Measurements from ENCODE around the gene C1QTNF12. TPM values are rescaled to one million over a fixed set of nuclear protein-coding genes. Genes with fewer than 3 reads are reported as not detected.

C1QTNF12 gene
- total RNA-seq, 1 experiment from 2014 or later: 2.0 TPM

DNA sequence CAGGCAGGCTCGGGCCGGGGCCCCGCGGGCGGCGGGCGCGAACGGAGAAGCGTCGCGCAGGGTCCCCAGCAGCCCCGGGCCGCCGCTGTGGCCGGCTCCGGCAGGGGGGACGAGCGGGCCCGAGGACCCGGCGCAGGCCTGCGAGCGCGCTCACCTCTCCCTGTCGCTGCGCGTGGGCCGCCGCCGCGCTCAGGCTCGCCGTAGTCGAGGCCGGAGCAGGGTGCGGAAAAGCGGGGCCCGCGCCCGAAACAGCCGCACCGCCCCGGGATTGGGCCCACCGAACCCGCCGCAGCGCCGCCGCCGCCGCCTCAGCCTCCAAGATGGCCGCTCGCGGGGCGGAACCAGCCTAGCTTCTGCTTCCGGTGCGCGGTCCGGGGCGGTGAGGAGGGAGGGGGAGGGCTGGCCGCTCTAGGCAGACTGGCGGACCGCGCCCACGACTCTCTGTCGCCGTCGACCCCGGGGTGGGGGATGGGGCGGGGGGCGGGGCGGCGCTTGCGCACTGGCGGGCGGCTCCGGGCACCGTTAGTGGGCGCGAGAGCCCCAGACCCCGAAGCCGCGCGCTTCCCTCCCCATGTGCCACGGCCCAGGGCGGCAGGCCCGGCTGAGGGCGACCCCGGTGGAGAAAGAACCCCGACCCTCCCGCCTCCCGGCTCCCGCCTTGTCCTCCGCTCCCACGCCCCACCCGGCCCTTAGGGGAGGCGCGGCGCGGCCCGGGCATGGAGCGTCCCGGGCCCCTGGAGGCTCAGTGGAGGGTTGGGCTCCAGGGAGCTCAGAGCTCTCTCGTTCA, 27.2 kb upstream of the C1QTNF12 start, which contains the start of gene UBE2J2:
UBE2J2 (minus strand) TSS at position 343 of the 787 bp plus-strand sequence. CDS start 5,862 bp downstream, outside the sequence.
- H3K4me1 Mint-ChIP-seq (ENCODE audit: low read depth, unreplicated experiment): peaks cover 14% of the 10 kb centered on the region
- intact Hi-C loops (cut with micrococcal nuclease; ENCODE audit: unreplicated experiment): no loop called here
- CTCF ChIA-PET: interaction anchor here (0.6 to 0.8 kb wide), 4 partner anchors 8 to 759 kb away, joined by 3 to 7 read pairs (median 4); no protein-coding TSS in a partner anchor
- TF ChIP-seq, protein P1, sequence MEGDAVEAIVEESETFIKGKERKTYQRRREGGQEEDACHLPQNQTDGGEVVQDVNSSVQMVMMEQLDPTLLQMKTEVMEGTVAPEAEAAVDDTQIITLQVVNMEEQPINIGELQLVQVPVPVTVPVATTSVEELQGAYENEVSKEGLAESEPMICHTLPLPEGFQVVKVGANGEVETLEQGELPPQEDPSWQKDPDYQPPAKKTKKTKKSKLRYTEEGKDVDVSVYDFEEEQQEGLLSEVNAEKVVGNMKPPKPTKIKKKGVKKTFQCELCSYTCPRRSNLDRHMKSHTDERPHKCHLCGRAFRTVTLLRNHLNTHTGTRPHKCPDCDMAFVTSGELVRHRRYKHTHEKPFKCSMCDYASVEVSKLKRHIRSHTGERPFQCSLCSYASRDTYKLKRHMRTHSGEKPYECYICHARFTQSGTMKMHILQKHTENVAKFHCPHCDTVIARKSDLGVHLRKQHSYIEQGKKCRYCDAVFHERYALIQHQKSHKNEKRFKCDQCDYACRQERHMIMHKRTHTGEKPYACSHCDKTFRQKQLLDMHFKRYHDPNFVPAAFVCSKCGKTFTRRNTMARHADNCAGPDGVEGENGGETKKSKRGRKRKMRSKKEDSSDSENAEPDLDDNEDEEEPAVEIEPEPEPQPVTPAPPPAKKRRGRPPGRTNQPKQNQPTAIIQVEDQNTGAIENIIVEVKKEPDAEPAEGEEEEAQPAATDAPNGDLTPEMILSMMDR (IDR thresholded peaks at IDR 0.05; ENCODE audit: unreplicated experiment): no peak
- peak within 1 kb of the TSS; percentile 64 for H3K27ac Mint-ChIP-seq (ENCODE audit: unreplicated experiment)
- peak within 1 kb of the TSS; percentile 85 for H3K4me3 Mint-ChIP-seq (ENCODE audit: low read depth, unreplicated experiment)
- no peaks in the 10 kb centered on the region for H3K27me3 Mint-ChIP-seq (ENCODE audit: unreplicated experiment)
- DNase-seq: peak; percentile 88
- H3K36me3 Mint-ChIP-seq (ENCODE audit: insufficient read depth, unreplicated experiment): peaks cover 36% of the 10 kb centered on the region
- no TSS peak for BruUV-seq (replicated peaks)
- no peaks in the 10 kb centered on the region for H3K9me3 Mint-ChIP-seq (ENCODE audit: low read depth, unreplicated experiment)

DNA sequence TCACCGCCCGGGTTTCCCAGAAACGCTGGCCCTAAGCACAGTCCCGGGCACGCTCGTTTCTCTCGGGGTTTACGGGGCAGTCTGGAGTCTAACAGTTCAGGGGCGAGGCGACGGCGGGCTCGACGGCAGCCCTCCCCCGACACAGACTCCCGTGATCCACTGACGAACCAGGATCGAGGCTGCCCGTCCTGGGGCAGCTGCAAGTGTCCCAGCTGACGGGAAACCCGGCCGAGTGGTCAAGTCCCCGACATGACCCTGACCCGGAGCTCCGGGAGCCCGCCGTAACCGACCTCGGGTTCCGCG, 26.6 kb upstream of the C1QTNF12 start:
- intact Hi-C loops (cut with micrococcal nuclease; ENCODE audit: unreplicated experiment): no loop called here
- CTCF ChIA-PET: interaction anchor here (0.6 to 0.8 kb wide), 4 partner anchors 9 to 759 kb away, joined by 3 to 7 read pairs (median 4); no protein-coding TSS in a partner anchor
- Mint-ChIP-seq H3K36me3 (ENCODE audit: insufficient read depth, unreplicated experiment) (peaks cover 36% of the 10 kb centered on the region), H3K27ac (ENCODE audit: unreplicated experiment) (no peak overlapping the region), H3K27me3 (ENCODE audit: unreplicated experiment) (no peaks in the 10 kb centered on the region), H3K4me3 (ENCODE audit: low read depth, unreplicated experiment) (peak overlapping the region; percentile 85), H3K4me1 (ENCODE audit: low read depth, unreplicated experiment) (peaks cover 14% of the 10 kb centered on the region), H3K9me3 (ENCODE audit: low read depth, unreplicated experiment) (no peaks in the 10 kb centered on the region)
- no peak for DNase-seq
- no TSS peak for BruUV-seq (replicated peaks)
- TF ChIP-seq, protein P1 (IDR thresholded peaks at IDR 0.05; ENCODE audit: unreplicated experiment): no peak

DNA sequence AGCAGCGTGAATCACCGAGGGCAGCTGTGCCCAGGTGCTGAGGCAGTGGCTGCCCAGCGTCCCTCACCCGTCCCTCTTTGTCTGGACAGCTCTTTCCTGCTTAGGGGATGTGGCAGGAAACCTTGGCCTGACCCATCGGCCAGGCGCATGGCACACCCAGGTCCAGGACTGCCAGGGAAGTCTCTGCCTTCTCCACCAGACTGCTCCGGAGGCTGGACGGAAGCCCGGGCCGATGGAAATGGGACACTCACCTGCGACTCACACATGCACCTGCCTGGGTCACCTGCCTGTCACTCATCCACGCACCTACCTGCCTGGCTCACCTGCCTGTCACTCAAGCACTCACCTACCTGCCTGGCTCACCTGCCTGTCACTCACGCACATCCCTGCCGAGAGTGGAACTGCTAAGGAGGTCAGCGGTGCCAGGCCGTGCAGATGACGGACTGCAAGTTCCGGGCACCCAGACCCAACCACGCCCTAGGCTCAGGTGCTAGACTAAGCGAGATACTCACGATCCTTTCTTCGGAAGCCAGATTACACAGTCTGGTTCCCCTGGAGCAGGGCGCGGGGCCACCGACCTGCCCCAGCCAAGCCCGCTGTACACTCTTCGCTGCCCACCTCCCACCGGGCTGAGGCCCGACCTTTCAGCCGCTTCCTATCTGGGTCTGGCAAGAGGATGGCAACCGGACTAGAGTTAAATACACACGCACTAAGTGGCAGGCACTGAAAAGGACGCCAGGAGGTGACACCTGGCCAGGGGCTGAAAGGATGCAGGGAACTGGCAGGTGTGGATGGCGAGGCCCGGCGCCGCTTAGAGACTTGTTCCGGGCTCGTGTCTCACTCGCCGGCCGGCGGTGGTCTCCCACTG, 26.1 kb upstream of the C1QTNF12 start:
- H3K4me3 Mint-ChIP-seq (ENCODE audit: low read depth, unreplicated experiment): peak overlapping the region; percentile 85
- intact Hi-C loops (cut with micrococcal nuclease; ENCODE audit: unreplicated experiment): no loop called here
- DNase-seq: peak; percentile 48
- H3K4me1 Mint-ChIP-seq (ENCODE audit: low read depth, unreplicated experiment): peaks cover 14% of the 10 kb centered on the region
- TF ChIP-seq, protein P1 (IDR thresholded peaks at IDR 0.05; ENCODE audit: unreplicated experiment): no peak
- CTCF ChIA-PET: interaction anchor here (1.6 kb wide), 1 partner anchor 9 kb away, joined by 4 read pairs; no protein-coding TSS in a partner anchor
- no TSS peak for BruUV-seq (replicated peaks)
- no peaks in the 10 kb centered on the region for H3K9me3 Mint-ChIP-seq (ENCODE audit: low read depth, unreplicated experiment)
- peak overlapping the region; percentile 64 for H3K27ac Mint-ChIP-seq (ENCODE audit: unreplicated experiment)
- H3K36me3 Mint-ChIP-seq (ENCODE audit: insufficient read depth, unreplicated experiment): peaks cover 36% of the 10 kb centered on the region
- H3K27me3 Mint-ChIP-seq (ENCODE audit: unreplicated experiment): no peaks in the 10 kb centered on the region

DNA sequence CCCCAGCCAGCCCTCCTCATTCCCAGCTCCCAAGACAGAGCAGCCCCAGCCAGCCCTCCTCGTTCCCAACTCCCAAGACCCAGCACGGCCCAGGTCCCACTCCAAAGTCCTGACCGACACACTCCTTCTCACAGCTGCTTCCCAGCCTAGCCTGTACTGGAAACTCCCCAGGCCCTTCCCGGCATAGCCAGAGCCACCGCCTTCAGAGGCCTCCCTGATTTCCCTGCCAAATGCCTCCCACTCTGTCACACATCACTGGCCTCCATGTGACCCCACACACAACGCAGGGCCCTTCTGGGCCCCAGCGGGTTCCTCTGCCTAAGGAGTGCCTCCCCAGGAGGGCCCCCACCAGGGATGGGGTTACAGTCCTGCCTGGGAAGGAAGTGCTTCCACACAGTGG, 24.3 kb upstream of the C1QTNF12 start:
- Mint-ChIP-seq H3K9me3 (ENCODE audit: low read depth, unreplicated experiment) (no peaks in the 10 kb centered on the region), H3K27me3 (ENCODE audit: unreplicated experiment) (no peaks in the 10 kb centered on the region), H3K4me1 (ENCODE audit: low read depth, unreplicated experiment) (peaks cover 14% of the 10 kb centered on the region), H3K27ac (ENCODE audit: unreplicated experiment) (no peak overlapping the region), H3K36me3 (ENCODE audit: insufficient read depth, unreplicated experiment) (peaks cover 45% of the 10 kb centered on the region), H3K4me3 (ENCODE audit: low read depth, unreplicated experiment) (peak overlapping the region; percentile 7)
- no TSS peak for BruUV-seq (replicated peaks)
- TF ChIP-seq, protein P1 (IDR thresholded peaks at IDR 0.05; ENCODE audit: unreplicated experiment): no peak
- DNase-seq: no peak
- intact Hi-C loops (cut with micrococcal nuclease; ENCODE audit: unreplicated experiment): no loop called here
- CTCF ChIA-PET: interaction anchor here (1.4 to 1.6 kb wide), 2 partner anchors 11 to 12 kb away, joined by 4 to 6 read pairs; no protein-coding TSS in a partner anchor

Data from Calu3 (cell line).